A673 (cell line): Measurements from ENCODE around the gene PLXND1.

Experiments used
- CTCF ChIP-seq: fragments of 300-800, 200-600 bp; sonication (generic); conservative IDR thresholded peaks from 2 replicates; pipeline ENCODE4 v1.5.1; 2017; ENCODE audit warnings: low read depth, mild to moderate bottlenecking, antibody characterized with exemption, low read length, moderate library complexity, mixed read lengths
- EZH2 ChIP-seq: fragments of 200-600 bp; sonication (generic); IDR thresholded peaks from 2 replicates; pipeline ENCODE4 v1.6.1; 2017; ENCODE audit warnings: borderline replicate concordance, low read depth, mild to moderate bottlenecking, mixed read lengths, antibody characterized with exemption, low read length; ENCODE audit not compliant: poor library complexity, severe bottlenecking

DNA sequence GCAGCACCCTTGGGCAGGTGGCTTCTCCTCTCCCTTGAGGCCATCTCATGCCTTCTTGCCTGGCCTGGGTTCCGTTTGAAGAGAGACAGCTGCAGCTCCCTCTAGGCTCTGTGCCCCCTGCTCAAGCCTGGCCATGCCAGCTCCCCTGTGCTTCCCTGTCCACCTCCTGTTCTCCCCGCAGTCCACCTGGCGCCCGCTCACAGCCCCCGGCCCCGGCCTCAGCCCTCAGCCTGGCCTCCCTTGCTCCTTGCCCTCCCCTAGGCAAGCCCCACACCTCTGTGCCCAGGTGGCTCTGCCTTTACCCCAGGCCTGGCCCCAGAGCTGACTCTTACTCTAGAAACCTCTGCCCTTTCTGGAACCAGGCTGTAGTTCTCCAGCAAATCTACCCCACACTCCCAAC, 91.9 kb downstream of the PLXND1 start:
- TF ChIP-seq CTCF (no peak), EZH2 (no peak)
